HG03457 (cell line): Measurements from ENCODE around the gene RELT.

Source experiments
- ATAC-seq: cut with Tn5 transposase; IDR thresholded peaks from one replicate; pipeline ENCODE4 v1.9.1; 2021; ENCODE audit warnings: moderate number of reproducible peaks; ENCODE audit not compliant: unreplicated experiment

RELT gene

GRCh38 chr11:73376160-73376802, at the start of gene RELT:
Gene RELT (plus strand): TSS chr11:73376399. CDS start chr11:73389137, 12,738 bp downstream.
- ATAC-seq, result peak; percentile 59

GRCh38 chr11:73326929-73327811, 49.0 kb upstream of the RELT start:
- no peak for ATAC-seq

- no peak for ATAC-seq
These were observed 48.3 kb upstream of the RELT start for GRCh38 chr11:73327812-73328364.

GRCh38 chr11:73330569-73331093, 45.6 kb upstream of the RELT start:
- no peak for ATAC-seq

- no peak for ATAC-seq
These were observed 44.9 kb upstream of the RELT start for GRCh38 chr11:73331138-73331916.

- ATAC-seq, result no peak
These were observed 43.0 kb upstream of the RELT start for GRCh38 chr11:73333173-73333572.

GRCh38 chr11:73333640-73334383, 42.4 kb upstream of the RELT start:
- ATAC-seq, result no peak

GRCh38 chr11:73334384-73335203, 41.6 kb upstream of the RELT start:
- ATAC-seq, result no peak

- ATAC-seq, result no peak
These were observed 40.8 kb upstream of the RELT start for GRCh38 chr11:73335204-73335923.

GRCh38 chr11:73337846-73338245, 38.4 kb upstream of the RELT start:
- no peak for ATAC-seq

GRCh38 chr11:73338279-73338678, 37.9 kb upstream of the RELT start:
- ATAC-seq, result no peak

GRCh38 chr11:73340164-73340563, 36.0 kb upstream of the RELT start:
- no peak for ATAC-seq

- no peak for ATAC-seq
These were observed 33.6 kb upstream of the RELT start for GRCh38 chr11:73342633-73343032.

GRCh38 chr11:73343076-73343873, 32.9 kb upstream of the RELT start:
- no peak for ATAC-seq

GRCh38 chr11:73344191-73344607, 32.0 kb upstream of the RELT start:
- no peak for ATAC-seq

- ATAC-seq, result no peak
These were observed 30.6 kb upstream of the RELT start for GRCh38 chr11:73345481-73346160.

GRCh38 chr11:73346186-73346935, 29.8 kb upstream of the RELT start:
- no peak for ATAC-seq
